ENCODE measurements around the gene SCNN1A. TPM values are rescaled to one million over a fixed set of nuclear protein-coding genes. Genes with fewer than 3 reads are reported as not detected.
"Not testable (repeated sequence)": the region's sequence is repeated elsewhere in the genome, so short reads cannot be mapped to it uniquely, and the experiment has no call there.

Gene SCNN1A
- total RNA-seq, 4 donors from 2014 or later: 74.6 to 139 (median 119) TPM

DNA sequence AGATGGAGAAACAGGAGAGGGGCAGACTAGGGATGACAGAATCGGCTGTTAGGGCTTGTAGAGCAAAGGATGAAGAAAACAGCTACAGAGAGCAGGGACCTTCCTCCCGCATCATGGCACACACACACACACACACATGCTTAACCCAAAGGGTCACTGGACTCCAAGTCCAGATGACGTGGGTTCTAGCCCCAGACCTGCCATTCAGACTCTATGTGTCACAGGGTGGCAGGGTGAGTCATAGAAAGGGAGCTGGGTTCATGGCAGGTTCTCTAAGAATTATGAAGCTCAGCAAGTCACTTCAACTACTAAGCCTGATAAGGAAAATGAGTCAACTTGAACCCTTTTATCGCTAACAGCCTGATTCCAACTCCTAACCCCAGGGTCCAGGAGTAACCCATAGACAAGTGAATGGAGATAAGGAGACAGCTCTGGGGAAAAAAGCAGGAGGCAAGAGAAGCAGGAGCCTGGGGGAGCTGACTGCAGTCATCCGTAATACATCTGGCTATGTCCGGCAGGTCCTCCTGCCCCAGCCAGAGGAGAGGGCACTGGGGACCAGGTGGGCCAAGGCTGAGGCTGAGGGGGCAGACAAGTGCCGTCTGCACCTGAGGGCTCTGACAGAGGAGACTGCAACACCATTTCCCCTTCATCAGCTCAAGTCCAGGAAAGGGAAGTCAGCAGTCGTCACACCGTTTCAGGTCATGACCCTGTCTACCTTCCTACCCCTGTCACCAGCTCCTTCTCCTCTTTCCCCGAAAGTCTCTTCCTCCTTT is 29.9 kb downstream of the SCNN1A start:
- intact Hi-C loops (cut with DNase I; ENCODE audit: low total_unique reads): no loop called here
- WGBS, 2 donors: 62% methylated on average over 10 of the region's 10 CpGs

DNA sequence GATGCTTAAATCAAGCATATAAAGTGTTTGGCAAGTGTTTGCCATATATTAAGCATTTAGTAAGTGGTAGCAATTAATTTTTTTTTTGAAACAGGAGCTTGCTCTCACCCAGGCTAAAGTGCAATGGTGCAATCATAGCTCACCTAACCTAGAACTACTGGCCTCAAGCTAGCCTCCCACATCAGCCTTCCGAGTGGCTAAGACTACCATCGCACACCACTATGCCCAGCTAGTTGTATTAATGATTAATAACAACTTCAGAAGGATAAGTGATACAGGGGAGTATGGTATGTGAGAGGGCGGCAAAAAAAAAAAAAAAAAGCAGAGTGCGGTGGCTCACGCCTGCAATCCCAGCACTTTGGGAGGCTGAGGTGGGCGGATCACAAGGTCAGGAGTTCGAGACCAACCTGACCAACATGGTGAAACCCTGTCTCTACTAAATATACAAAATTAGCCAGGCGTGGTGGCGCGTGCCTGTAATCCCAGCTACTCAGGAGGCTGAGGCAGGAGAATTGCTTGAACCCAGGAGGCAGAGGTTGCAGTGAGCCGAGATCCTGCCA is 31.2 kb downstream of the SCNN1A start:
- intact Hi-C loops (cut with DNase I; ENCODE audit: low total_unique reads); DNase-seq (ENCODE audit: low spot score in 2 of 2); H3K4me3 ChIP-seq (ENCODE audit: low read depth, poor library complexity, severe bottlenecking): not testable (repeated sequence)
- WGBS, 2 donors: 94 to 96% methylated on average over 11 of the region's 11 CpGs

More for the DNA sequence above, 29.9 kb downstream of the SCNN1A start:
- no peak for DNase-seq (ENCODE audit: low spot score in 2 of 2)
- TF ChIP-seq CTCF (IDR thresholded peaks at IDR 0.05): no peak
- no peak for TF ChIP-seq POLR2A (IDR thresholded peaks at IDR 0.05)
- no peak overlapping the region for H3K4me3 ChIP-seq (ENCODE audit: low read depth, poor library complexity, severe bottlenecking)

DNA sequence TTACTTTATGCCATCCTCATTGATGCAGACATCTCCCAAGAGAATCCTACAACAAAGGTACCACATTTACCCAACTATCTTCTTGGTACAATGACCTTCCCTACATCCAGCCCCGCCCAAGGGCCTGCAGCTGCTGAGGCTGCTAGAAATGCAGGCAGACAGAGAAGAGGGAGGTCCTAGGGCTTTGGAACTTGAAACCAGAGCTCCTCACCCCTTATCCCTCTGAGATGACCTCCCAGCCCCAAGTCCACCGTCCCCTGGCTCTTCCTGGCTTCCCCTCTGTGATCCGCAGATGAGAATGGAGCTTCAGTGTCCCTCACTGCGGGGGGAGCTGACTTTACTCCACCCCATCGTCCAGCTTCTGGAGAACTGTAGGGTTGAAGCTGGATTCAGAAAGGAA is 31.8 kb downstream of the SCNN1A start:
- intact Hi-C loops (cut with DNase I; ENCODE audit: low total_unique reads): no loop called here
- no peak for DNase-seq (ENCODE audit: low spot score in 2 of 2)
- 52 to 65% methylated on average over 5 of the region's 5 CpGs for WGBS, 2 donors
- TF ChIP-seq CTCF (IDR thresholded peaks at IDR 0.05) (no peak), POLR2A (IDR thresholded peaks at IDR 0.05) (no peak)
- H3K4me3 ChIP-seq (ENCODE audit: low read depth, poor library complexity, severe bottlenecking): no peak overlapping the region

- TF ChIP-seq CTCF (IDR thresholded peaks at IDR 0.05) (no peak), POLR2A (IDR thresholded peaks at IDR 0.05) (no peak)
- no peak overlapping the region for H3K4me3 ChIP-seq (ENCODE audit: low read depth, poor library complexity, severe bottlenecking)
- 27 to 29% methylated on average over 7 of the region's 7 CpGs for whole genome bisulfite sequencing, 2 donors
- intact Hi-C loops (cut with DNase I; ENCODE audit: low total_unique reads): no loop called here
- no peak for DNase-seq (ENCODE audit: low spot score in 2 of 2)
Observed at GRCh38 chr12:6342140-6342889, 33.0 kb downstream of the SCNN1A start.

DNA sequence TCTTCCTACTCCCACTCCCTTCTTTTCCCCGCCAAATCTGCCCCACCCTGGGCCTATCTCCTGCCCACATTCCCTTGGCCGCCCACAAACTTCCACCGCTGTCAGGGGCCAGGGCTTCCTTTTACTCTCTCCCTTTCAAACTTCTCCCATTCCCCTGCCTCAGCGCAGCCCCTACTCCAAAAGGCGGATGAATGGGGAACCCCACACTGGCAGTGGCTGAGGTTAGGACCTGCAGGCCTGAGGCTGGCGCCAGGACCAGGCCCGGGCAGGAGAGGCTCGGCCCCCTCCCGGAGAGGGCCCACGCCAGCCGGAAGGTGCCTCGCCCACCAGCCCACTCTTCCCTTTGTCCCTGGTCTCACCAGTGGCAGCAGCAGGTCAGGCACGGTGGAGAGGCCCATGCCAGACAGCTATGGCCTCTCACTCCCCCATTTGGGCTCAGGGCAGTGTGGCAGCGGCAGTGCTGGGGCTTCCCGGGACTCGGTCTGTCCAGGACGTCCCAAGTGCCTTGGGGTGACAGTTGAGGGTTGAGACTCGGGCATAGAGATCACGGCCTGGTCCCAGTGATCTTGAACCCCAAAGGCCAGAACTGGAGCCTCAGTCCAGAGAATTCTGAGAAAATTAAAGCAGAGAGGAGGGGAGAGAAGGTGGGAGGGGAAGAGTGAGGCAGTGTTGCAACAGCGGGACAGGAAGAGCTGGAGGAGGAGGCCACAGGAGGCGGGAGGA is 33.8 kb downstream of the SCNN1A start, which contains the start of gene TNFRSF1A:
TNFRSF1A (minus strand) TSS at position 660 of the 723 bp plus-strand sequence; CDS start at position 398, 262 bp downstream.
- TF ChIP-seq CTCF (IDR thresholded peaks at IDR 0.05): no peak
- TF ChIP-seq POLR2A (IDR thresholded peaks at IDR 0.05): no peak
- WGBS, 2 donors: 0% methylated on average over 20 to 21 of the region's 21 CpGs
- intact Hi-C loops (cut with DNase I; ENCODE audit: low total_unique reads): no loop called here
- peak; percentile 79 to 94 for DNase-seq (ENCODE audit: low spot score in 2 of 2)
- H3K4me3 ChIP-seq (ENCODE audit: low read depth, poor library complexity, severe bottlenecking): peak within 1 kb of the TSS; percentile 86
